H9 (cell line): ENCODE measurements around the gene FBXO10. TPM values are rescaled to one million over a fixed set of nuclear protein-coding genes. Genes with fewer than 3 reads are reported as not detected.
A peak's percentile ranks its signal among the peaks of the same experiment; 100 is the strongest.

Experiments
- DNase-seq: peaks from one replicate; pipeline ENCODE4 v3.0.0-alpha.2; 2017
- H2AFZ ChIP-seq: one replicate; pipeline ENCODE4 v1.6.1; 2013; ENCODE audit warnings: mild to moderate bottlenecking, low read length, control low read depth, moderate library complexity
- H2AK5ac ChIP-seq: 2 replicates; pipeline ENCODE4 v1.6.1; 2013; ENCODE audit warnings: low read length, control low read depth, mixed read lengths; ENCODE audit not compliant: insufficient read length
- H2BK120ac ChIP-seq: one replicate; pipeline ENCODE4 v1.6.1; 2013; ENCODE audit warnings: low read depth, mild to moderate bottlenecking, low read length, control low read depth, inconsistent platforms; ENCODE audit not compliant: poor library complexity, severe bottlenecking
- H2BK12ac ChIP-seq: 2 replicates; pipeline ENCODE4 v1.6.1; 2013; ENCODE audit warnings: low read length, control low read depth, mixed read lengths, low read depth; ENCODE audit not compliant: insufficient read length
- H2BK15ac ChIP-seq: 2 replicates; pipeline ENCODE4 v1.6.1; 2013; ENCODE audit warnings: low read depth, low read length, control low read depth
- H2BK20ac ChIP-seq: one replicate; pipeline ENCODE4 v1.6.1; 2013; ENCODE audit warnings: low read depth, mild to moderate bottlenecking, low read length, control low read depth, inconsistent platforms; ENCODE audit not compliant: poor library complexity, severe bottlenecking
- H2BK5ac ChIP-seq: 2 replicates; pipeline ENCODE4 v1.6.1; 2013; ENCODE audit warnings: low read length, control low read depth, mixed read lengths; ENCODE audit not compliant: insufficient read length
- H3K14ac ChIP-seq: 2 replicates; pipeline ENCODE4 v1.6.1; 2013; ENCODE audit warnings: low read length, control low read depth; ENCODE audit not compliant: insufficient read depth
- H3K18ac ChIP-seq: 2 replicates; pipeline ENCODE4 v1.6.1; 2013; ENCODE audit warnings: low read depth, mild to moderate bottlenecking, mixed read lengths, low read length, control low read depth; ENCODE audit not compliant: insufficient read length
- H3K23ac ChIP-seq: 2 replicates; pipeline ENCODE4 v1.6.1; 2013; ENCODE audit warnings: low read length, control low read depth, mixed read lengths, low read depth; ENCODE audit not compliant: insufficient read length
- H3K23me2 ChIP-seq: 2 replicates; pipeline ENCODE4 v1.6.1; 2013; ENCODE audit warnings: low read depth, mild to moderate bottlenecking, mixed read lengths, low read length, control low read depth; ENCODE audit not compliant: insufficient read length, poor library complexity, severe bottlenecking
- H3K27ac ChIP-seq: 2 replicates; pipeline ENCODE4 v1.5.1; 2013; ENCODE audit warnings: low read length, control low read depth, mixed read lengths, low read depth; ENCODE audit not compliant: insufficient read length
- H3K27me3 ChIP-seq: 2 replicates; pipeline ENCODE4 v1.6.1; 2013; ENCODE audit warnings: low read length, control low read depth, inconsistent platforms; ENCODE audit not compliant: insufficient read depth
- H3K4ac ChIP-seq: 2 replicates; pipeline ENCODE4 v1.6.1; 2013; ENCODE audit warnings: low read depth, mild to moderate bottlenecking, control low read depth, inconsistent platforms, low read length, moderate library complexity
- H3K4me1 ChIP-seq: 2 replicates; pipeline ENCODE4 v1.6.1; 2013; ENCODE audit warnings: low read length, control low read depth, inconsistent platforms; ENCODE audit not compliant: insufficient read depth
- H3K4me2 ChIP-seq: 2 replicates; pipeline ENCODE4 v1.6.1; 2013; ENCODE audit warnings: low read length, control low read depth, mixed read lengths; ENCODE audit not compliant: insufficient read length, insufficient read depth
- H3K56ac ChIP-seq: 2 replicates; pipeline ENCODE4 v1.6.1; 2013; ENCODE audit warnings: low read depth, mild to moderate bottlenecking, mixed read lengths, low read length, control low read depth; ENCODE audit not compliant: insufficient read length
- H3K79me1 ChIP-seq: 2 replicates; pipeline ENCODE4 v1.6.1; 2013; ENCODE audit warnings: low read depth, mild to moderate bottlenecking, moderate library complexity, low read length, control low read depth, inconsistent platforms; ENCODE audit not compliant: insufficient read depth, poor library complexity, severe bottlenecking
- H3K79me2 ChIP-seq: 2 replicates; pipeline ENCODE4 v1.6.1; 2013; ENCODE audit warnings: low read length, control low read depth, inconsistent platforms; ENCODE audit not compliant: insufficient read depth
- H3K9ac ChIP-seq: 2 replicates; pipeline ENCODE4 v1.6.1; 2013; ENCODE audit warnings: low read length, control low read depth, mixed read lengths; ENCODE audit not compliant: insufficient read length; ENCODE audit errors: extremely low read depth
- H3K9me3 ChIP-seq: one replicate; pipeline ENCODE4 v1.6.1; 2013; ENCODE audit warnings: low read depth, low read length, inconsistent platforms; ENCODE audit not compliant: control insufficient read depth
- H3T11ph ChIP-seq: one replicate; pipeline ENCODE4 v1.6.1; 2013; ENCODE audit warnings: mild to moderate bottlenecking, low read length, control low read depth, inconsistent platforms
- H4K20me1 ChIP-seq: one replicate; pipeline ENCODE4 v1.6.1; 2013; ENCODE audit not compliant: control insufficient read depth, insufficient read length, insufficient read depth
- H4K5ac ChIP-seq: 2 replicates; pipeline ENCODE4 v1.6.1; 2013; ENCODE audit warnings: low read depth, mild to moderate bottlenecking, mixed read lengths, low read length, control low read depth; ENCODE audit not compliant: insufficient read length
- H4K8ac ChIP-seq: replicated peaks from 2 replicates; pipeline ENCODE4 v1.6.1; 2013; ENCODE audit warnings: low read length, control low read depth, mixed read lengths, low read depth; ENCODE audit not compliant: insufficient read length
- H4K91ac ChIP-seq: 2 replicates; pipeline ENCODE4 v1.6.1; 2013; ENCODE audit warnings: low read depth, mild to moderate bottlenecking, moderate library complexity, mixed read lengths, low read length, control low read depth; ENCODE audit not compliant: insufficient read length
- H3K27ac Mint-ChIP-seq, 3 experiments: 2 replicates in 2 of 3; 3 replicates in 1 of 3; pipeline ENCODE4 v1.8.0; 2020 to 2021; ENCODE audit warnings: mixed read lengths in 3 of 3, mild to moderate bottlenecking in 1 of 3, moderate library complexity in 1 of 3
- H3K27me3 Mint-ChIP-seq: 2 replicates; pipeline ENCODE4 v1.8.0; 2021; ENCODE audit warnings: low read depth, mild to moderate bottlenecking, moderate library complexity, mixed read lengths
- H3K36me3 Mint-ChIP-seq, 3 experiments: 2 replicates in 2 of 3; 3 replicates in 1 of 3; pipeline ENCODE4 v1.8.0; 2020 to 2021; ENCODE audit warnings: low read depth in 3 of 3, mixed read lengths in 3 of 3; ENCODE audit not compliant: insufficient read depth in 1 of 3
- H3K4me1 Mint-ChIP-seq, 2 experiments: 2 replicates each; pipeline ENCODE4 v1.8.0; 2020; ENCODE audit warnings: mixed read lengths in 2 of 2
- H3K4me3 Mint-ChIP-seq, 2 experiments: 2 replicates in 1 of 2; 3 replicates in 1 of 2; pipeline ENCODE4 v1.8.0; 2020 to 2021; ENCODE audit warnings: mild to moderate bottlenecking in 2 of 2, mixed read lengths in 2 of 2, moderate library complexity in 1 of 2
- H3K9me3 Mint-ChIP-seq, 2 experiments: 2 replicates in 1 of 2; 3 replicates in 1 of 2; pipeline ENCODE4 v1.8.0; 2020; ENCODE audit warnings: mild to moderate bottlenecking in 2 of 2, mixed read lengths in 2 of 2, moderate library complexity in 1 of 2
- WGBS: extraction: QIAGEN DNeasy Blood & Tissue Kit; methylation state at CpG from one replicate; pipeline ENCODE4 v1.1.7; 2013; ENCODE audit warnings: missing lambda C conversion rate, low lambda C conversion rate, mixed read lengths; ENCODE audit not compliant: insufficient read length; ENCODE audit errors: extremely low coverage; 5-methylcytosine and 5-hydroxymethylcytosine counted together
- total RNA-seq: library from RNA; stranded (reverse); gene quantifications from 2 replicates; pipeline ENCODE4 v1.2.1, GENCODE V29; 2021
- TF ChIP-seq, protein P1 (sequence below): fragments of 200-600 bp; sonication (generic); conservative IDR thresholded peaks from 3 replicates; pipeline ENCODE4 v1.8.0; 2021; ENCODE audit warnings: antibody characterized with exemption, mild to moderate bottlenecking

The FBXO10 gene
- total RNA-seq, 1 experiment from 2014 or later, result 16.8 TPM

DNA sequence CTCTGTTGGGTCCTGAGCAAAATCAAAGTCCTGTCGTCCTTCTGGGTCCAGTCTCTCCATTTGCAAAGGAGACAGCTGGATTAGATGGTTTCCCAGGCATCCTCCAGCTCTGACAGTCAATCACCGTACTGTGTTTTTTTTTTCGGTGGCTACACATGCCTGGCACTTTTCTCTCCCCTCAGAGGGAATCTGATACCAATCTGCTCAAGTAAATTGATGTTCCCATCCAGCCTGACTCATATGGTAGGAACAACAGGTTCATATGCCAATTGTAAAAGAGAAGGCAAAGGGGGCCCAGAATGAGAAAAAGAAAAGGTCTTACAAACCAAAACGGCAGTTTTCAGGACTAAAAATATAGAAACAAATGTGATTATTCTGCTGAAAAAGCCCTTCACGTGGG, 1.2 kb downstream of the FBXO10 start:
- no peak overlapping the region for H3K18ac ChIP-seq
- H2BK120ac ChIP-seq, result no peak overlapping the region
- H3K9ac ChIP-seq, result no peak overlapping the region
- H3K9me3 ChIP-seq, result no peaks in the 10 kb centered on the region
- H3K27ac Mint-ChIP-seq, result no peak overlapping the region
- H3T11ph ChIP-seq, result no peak overlapping the region
- H2AK5ac ChIP-seq, result no peak overlapping the region
- H4K20me1 ChIP-seq, result no peaks in the 10 kb centered on the region
- H3K14ac ChIP-seq, result no peak overlapping the region
- H3K27me3 Mint-ChIP-seq, result no peaks in the 10 kb centered on the region
- peak overlapping the region; percentile 80 to 87 for H3K4me3 Mint-ChIP-seq
- peaks cover 9% of the 10 kb centered on the region for H3K23me2 ChIP-seq
- no peak overlapping the region for H2BK12ac ChIP-seq
- H3K4me1 ChIP-seq, result peaks cover 7% of the 10 kb centered on the region
- WGBS, result no CpG with 5 or more reads among the region's 5 CpGs
- no peak overlapping the region for H2BK5ac ChIP-seq
- no peak overlapping the region for H2AFZ ChIP-seq
- no peak for DNase-seq
- H4K91ac ChIP-seq, result no peak overlapping the region
- H3K27me3 ChIP-seq, result no peaks in the 10 kb centered on the region
- no peak overlapping the region for H2BK15ac ChIP-seq
- no peak overlapping the region for H2BK20ac ChIP-seq
- no peak overlapping the region for H3K23ac ChIP-seq
- H3K4me2 ChIP-seq, result peak overlapping the region; percentile 71
- H3K4ac ChIP-seq, result no peak overlapping the region
- TF ChIP-seq, protein P1, sequence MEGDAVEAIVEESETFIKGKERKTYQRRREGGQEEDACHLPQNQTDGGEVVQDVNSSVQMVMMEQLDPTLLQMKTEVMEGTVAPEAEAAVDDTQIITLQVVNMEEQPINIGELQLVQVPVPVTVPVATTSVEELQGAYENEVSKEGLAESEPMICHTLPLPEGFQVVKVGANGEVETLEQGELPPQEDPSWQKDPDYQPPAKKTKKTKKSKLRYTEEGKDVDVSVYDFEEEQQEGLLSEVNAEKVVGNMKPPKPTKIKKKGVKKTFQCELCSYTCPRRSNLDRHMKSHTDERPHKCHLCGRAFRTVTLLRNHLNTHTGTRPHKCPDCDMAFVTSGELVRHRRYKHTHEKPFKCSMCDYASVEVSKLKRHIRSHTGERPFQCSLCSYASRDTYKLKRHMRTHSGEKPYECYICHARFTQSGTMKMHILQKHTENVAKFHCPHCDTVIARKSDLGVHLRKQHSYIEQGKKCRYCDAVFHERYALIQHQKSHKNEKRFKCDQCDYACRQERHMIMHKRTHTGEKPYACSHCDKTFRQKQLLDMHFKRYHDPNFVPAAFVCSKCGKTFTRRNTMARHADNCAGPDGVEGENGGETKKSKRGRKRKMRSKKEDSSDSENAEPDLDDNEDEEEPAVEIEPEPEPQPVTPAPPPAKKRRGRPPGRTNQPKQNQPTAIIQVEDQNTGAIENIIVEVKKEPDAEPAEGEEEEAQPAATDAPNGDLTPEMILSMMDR, result no peak
- no peak overlapping the region for H4K8ac ChIP-seq
- H3K79me1 ChIP-seq, result peaks cover under 1% of the 10 kb centered on the region
- H3K4me1 Mint-ChIP-seq, result peaks cover 39 to 41% of the 10 kb centered on the region in 2 experiments
- peaks cover 0 to 3% (median 0%) of the 10 kb centered on the region in 3 experiments; a peak in 1 of 7 replicates for H3K36me3 Mint-ChIP-seq
- no peak overlapping the region for H3K56ac ChIP-seq
- H4K5ac ChIP-seq, result no peak overlapping the region
- H3K79me2 ChIP-seq, result no peaks in the 10 kb centered on the region
- no peaks in the 10 kb centered on the region for H3K9me3 Mint-ChIP-seq
- H3K27ac ChIP-seq, result no peak overlapping the region
